HG03196 (cell line): ENCODE results near the gene ATP11B.

ENCODE experiments used
- ATAC-seq: cut with Tn5 transposase; IDR thresholded peaks from one replicate; pipeline ENCODE4 v1.9.1; 2021; ENCODE audit not compliant: unreplicated experiment

The ATP11B gene

DNA sequence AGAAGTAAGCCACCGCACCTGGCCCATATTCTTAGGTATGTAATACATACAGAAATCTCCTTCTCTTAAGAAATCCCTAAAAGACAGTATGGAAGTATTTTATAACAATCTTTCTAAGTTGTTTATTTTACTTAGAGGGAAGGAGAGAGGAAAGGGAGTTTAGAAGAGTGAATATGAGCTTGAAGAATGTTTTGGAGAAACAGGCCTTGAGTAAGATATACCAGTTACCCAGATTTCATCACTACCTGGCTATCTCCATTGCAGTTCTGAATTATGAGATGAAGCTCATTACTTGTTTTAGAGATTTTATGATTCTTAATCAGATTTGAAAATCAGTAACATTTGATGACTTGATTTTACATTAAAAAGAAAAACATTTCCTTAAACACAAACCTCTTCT, 115.2 kb downstream of the ATP11B start:
- ATAC-seq = no peak

- ATAC-seq = no peak
Measured at GRCh38 chr3:182909318-182910040, 116.2 kb downstream of the ATP11B start.

- no peak for ATAC-seq
Measured at GRCh38 chr3:182910936-182911781, 117.9 kb downstream of the ATP11B start.

DNA sequence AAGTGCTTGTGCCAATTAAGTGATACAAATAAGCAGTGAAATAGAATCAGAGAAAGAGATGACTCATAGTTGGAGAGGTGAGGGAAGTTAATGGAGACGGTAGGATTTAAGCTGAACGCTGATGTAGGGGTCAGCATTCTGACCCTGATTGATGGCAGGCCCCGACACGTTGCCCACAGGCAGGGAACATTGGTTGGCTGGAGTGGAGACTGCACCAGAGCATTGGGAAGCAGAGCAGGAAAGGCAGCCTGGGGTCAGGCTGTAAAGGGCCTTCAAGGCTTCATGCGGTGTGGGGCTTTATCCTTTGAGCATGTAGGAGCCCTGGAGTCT, 118.4 kb downstream of the ATP11B start:
- no peak for ATAC-seq

DNA sequence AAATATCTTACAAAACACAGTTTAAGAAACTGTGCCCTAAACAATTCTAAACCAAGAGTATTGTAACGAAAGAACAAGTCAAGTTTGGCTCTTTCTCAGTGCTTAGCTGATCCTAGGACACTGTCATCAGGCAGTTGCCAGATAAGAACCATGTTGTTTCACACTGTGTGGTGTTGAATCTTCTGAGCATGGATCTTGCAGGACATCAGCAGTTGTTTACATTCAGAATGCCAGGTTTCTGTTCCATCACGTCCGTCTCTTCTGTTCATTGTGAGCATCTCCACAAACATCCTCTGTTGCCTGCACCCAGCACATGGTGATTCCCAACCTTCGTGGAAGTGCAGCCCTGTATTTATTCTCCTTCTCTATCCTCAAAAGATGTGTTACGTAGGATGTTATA, 119.2 kb downstream of the ATP11B start:
- no peak for ATAC-seq

DNA sequence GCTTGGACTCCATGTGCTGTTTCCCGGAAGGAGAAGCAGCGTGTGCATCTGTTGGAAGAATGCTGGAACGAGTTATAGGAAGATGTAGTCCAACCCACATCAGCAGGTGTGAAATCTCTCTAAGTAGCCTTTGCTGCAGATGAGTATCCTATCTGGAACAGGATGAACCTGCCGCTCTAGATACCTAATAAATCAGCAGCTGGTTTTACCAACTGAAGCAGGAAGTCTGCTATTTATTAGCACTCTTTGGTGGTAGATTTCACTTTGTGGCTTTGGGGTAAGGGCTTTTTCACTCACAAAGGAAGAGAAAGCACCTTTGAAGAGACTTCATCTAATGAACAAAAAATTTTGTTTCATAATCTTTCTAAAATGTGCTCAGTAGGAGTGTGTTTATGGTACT, 120.6 kb downstream of the ATP11B start:
- ATAC-seq = peak; percentile 87

GRCh38 chr3:182914341-182914740, 121.0 kb downstream of the ATP11B start:
- ATAC-seq = peak; percentile 28

GRCh38 chr3:182917134-182917533, 123.8 kb downstream of the ATP11B start:
- no peak for ATAC-seq

GRCh38 chr3:182919866-182920357, 126.6 kb downstream of the ATP11B start:
- no peak for ATAC-seq

DNA sequence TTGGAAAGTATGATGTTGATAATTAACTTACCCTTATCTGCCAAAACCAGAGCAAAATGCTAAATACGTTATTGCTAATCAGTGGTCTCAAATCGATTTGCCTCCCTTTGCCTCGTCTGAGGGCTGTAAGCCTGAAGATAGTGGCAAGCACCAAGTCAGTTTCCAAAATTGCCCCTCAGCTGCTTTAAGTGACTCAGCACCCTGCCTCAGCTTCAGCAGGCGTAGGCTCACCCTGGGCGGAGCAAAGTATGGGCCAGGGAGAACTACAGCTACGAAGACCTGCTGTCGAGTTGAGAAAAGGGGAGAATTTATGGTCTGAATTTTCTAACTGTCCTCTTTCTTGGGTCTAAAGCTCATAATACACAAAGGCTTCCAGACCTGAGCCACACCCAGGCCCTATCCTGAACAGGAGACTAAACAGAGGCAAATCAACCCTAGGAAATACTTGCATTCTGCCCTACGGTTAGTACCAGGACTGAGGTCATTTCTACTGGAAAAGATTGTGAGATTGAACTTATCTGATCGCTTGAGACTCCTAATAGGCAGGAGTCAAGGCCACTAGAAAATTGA, 127.3 kb downstream of the ATP11B start:
- ATAC-seq = no peak

DNA sequence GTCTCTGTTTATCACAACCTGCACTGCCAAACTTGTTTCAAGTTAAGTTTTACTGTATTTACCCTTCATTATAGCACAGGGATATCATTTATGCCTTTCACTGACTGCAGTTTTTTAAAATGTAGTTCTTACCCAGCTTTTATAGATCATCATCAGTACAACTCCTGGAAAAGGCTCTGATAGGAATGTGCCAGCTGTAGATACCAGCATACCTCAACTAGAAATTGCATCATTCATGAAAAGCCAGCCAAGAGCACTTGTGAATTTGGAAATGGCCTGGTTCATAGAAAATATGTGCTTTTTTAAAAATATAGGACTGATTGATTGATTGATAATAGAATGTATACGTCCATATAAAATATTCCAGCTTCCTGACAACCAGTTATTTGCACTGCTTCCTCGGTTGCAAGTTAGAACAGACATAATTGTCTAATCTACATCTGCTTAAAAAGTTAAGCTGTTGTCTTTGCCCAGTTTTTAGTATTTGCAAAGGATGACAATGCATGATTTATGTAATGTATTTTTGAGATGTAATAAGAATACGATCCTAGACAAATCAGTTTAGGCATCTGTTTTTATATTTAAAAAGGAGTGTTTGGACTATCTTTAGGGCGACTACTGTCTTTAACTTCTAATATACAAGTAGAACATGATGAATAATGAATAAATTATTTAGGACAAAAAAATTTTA, 128.5 kb downstream of the ATP11B start:
- ATAC-seq = no peak

GRCh38 chr3:182925330-182925943, 132.1 kb downstream of the ATP11B start:
- ATAC-seq = peak; percentile 88

GRCh38 chr3:182925944-182926337, 132.6 kb downstream of the ATP11B start:
- ATAC-seq = peak; percentile 27

GRCh38 chr3:182935803-182936202, 142.5 kb downstream of the ATP11B start:
- ATAC-seq = no peak

- ATAC-seq = no peak
Measured at GRCh38 chr3:182936239-182936917, 143.1 kb downstream of the ATP11B start.

DNA sequence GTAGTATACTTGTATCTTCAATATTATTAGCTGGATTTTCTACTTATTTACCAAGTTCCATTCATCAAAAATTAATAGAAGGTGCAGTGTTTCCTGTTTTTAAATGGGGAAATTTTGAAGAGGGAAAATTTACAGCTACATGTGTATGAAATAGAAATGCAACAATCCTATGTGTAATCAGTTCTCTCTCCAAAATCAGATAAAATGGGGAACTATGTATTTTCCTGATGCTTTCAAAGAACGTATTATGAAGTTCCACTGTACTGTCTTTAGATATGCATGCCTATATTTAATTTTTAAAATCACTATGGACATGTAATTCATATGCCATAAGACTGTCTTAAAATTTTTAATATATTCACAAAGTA, 143.6 kb downstream of the ATP11B start:
- no peak for ATAC-seq

DNA sequence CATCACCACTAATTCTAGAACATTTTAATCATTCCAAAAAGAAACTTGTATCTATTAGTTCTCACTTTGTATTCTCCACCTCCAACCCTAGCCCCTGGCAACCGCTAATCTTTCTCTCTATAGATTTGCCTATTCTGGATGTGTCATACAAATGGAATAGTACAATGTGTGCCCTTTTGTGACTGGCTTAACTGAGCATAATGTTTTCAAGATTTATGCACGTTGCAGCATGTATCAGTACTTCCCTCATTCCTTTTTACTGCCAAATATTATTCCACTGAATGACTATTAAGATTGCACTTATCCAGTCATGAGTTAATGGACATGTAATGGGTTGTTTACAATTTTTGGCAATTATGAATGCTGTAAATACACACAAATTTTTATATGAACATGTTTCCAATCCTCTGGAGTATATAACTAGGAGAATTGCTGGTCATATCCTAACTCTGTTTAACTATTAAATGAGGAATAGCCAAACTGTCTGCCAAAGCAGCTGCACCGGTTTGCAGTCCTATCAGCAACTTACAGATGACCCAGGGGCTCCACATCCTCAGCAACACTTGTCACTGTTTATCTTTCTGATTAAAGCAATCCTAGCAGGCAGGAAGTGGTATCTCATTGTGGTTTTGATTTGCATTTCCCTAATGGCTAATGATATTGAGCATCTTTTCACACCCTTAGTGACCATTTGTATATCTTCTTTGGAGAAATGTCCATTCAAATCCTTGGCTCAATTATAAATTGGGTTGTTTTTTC, 144.2 kb downstream of the ATP11B start:
- peak; percentile 91 for ATAC-seq

DNA sequence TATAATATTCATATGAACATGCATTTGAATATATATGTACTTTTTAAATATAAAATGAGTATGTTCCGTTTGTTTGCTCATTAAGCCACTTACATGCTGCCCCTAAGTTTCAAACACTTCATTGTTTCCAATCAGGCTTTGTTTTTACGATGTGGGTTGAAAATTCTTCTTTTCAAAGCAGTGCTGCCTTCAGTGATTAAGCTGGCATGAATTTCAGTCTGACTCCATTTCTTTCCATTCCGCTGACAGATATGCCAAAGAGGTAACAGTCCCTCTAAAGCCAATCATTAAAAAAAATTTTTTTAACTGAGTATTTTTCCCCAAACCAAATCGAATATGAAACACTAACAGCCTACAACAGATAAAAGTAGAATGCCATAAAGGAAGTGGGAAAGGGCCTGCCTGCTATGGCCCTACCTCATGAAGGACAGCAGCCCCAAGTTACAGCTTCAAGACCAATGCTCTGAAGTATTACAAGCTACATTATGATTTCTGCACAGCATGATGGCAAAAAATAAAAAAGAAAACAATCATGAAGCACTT, 147.0 kb downstream of the ATP11B start:
- ATAC-seq = no peak

DNA sequence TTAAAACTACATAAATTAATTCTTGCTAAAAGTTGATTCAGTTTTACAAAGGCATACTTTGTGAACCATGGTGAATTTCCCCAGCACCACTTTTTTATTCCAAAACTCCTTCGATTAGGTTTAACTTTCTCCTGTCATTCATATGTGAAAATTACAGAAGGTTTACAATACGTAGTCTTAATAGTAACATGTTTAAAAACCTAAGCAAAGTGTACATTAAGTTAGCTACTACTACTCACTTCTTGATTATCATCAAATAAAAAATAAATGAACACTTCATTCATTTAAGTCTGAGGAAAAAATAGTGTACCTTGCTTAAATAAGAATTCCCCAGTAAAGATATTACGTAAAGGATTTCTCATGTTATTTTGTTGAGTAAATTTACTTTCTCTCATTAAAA, 148.4 kb downstream of the ATP11B start:
- no peak for ATAC-seq
